Endothelial cell of umbilical vein (primary cell): ENCODE measurements around the gene CLEC16A. TPM values are rescaled to one million over a fixed set of nuclear protein-coding genes. Genes with fewer than 3 reads are reported as not detected.

Source experiments
- BruUV-seq: library from RNA; stranded (reverse); fragments of 400-500 nt; replicated peaks from 2 replicates; lab custom pipeline; 2021; lab: Mats Ljungman, UMichigan
- CTCF ChIA-PET: fragments of 300-600, 350-600 bp; sonication (Branson Sonifier 250); formaldehyde crosslinking; loops from one replicate; lab custom pipeline; 2021; ENCODE audit warnings: antibody characterized with exemption, inconsistent platforms; lab: Charles Lee
- POLR2A ChIA-PET: fragments of 300-600, 350-600 bp; sonication (Branson Sonifier 250); formaldehyde crosslinking; loops from one replicate; lab custom pipeline; 2021; ENCODE audit warnings: antibody characterized with exemption, inconsistent platforms; lab: Charles Lee
- DNase-seq: peaks from one replicate; pipeline ENCODE4 v3.0.0-alpha.2; 2011; ENCODE audit warnings: low read depth, low spot score
- FAIRE-seq: peaks from 2 replicates; lab custom pipeline; 2011; peaks lifted over from hg19 to GRCh38; lab: Jason Lieb, UNC
- H2AFZ ChIP-seq: 2 replicates; pipeline ENCODE4 v1.6.0; 2012; ENCODE audit warnings: low read depth, low read length, control low read depth, inconsistent platforms
- H3K27ac ChIP-seq: 2 replicates; pipeline ENCODE4 v1.5.1; 2011; ENCODE audit warnings: low read depth, mild to moderate bottlenecking, control low read depth, low read length, moderate library complexity; ENCODE audit not compliant: insufficient read depth
- H3K27me3 ChIP-seq, 2 experiments: 2 replicates each; pipeline versions ENCODE4 v1.6.0 to v1.6.1; 2011; ENCODE audit warnings: low read length in 2 of 2, mixed read lengths in 1 of 2; ENCODE audit not compliant: control insufficient read depth in 2 of 2, insufficient read depth in 2 of 2
- H3K36me3 ChIP-seq, 2 experiments: 2 replicates in 1 of 2; 3 replicates in 1 of 2; pipeline ENCODE4 v1.5.1; 2011; ENCODE audit warnings: low read length in 2 of 2, mild to moderate bottlenecking in 1 of 2, moderate library complexity in 1 of 2; ENCODE audit not compliant: control insufficient read depth in 2 of 2, insufficient read depth in 2 of 2; ENCODE audit errors: extremely low read depth in 1 of 2
- H3K4me1 ChIP-seq: 3 replicates; pipeline ENCODE4 v1.5.1; 2011; ENCODE audit warnings: mild to moderate bottlenecking, low read length; ENCODE audit not compliant: control insufficient read depth, insufficient read depth; ENCODE audit errors: extremely low read depth
- H3K4me2 ChIP-seq: 2 replicates; pipeline ENCODE4 v1.6.1; 2011; ENCODE audit warnings: low read length, control low read depth, mixed read lengths; ENCODE audit not compliant: insufficient read depth
- H3K4me3 ChIP-seq, 3 experiments: fragments of 200-600 bp in 1 of 3; sonication (generic), shearing (Covaris generic) in 1 of 3; replicated peaks in 1 of 3; 2 replicates each; pipeline ENCODE4 v1.5.1; 2011 to 2016; ENCODE audit warnings: control low read depth in 3 of 3, low read length in 3 of 3, mild to moderate bottlenecking in 2 of 3, inconsistent platforms in 1 of 3, low read depth in 1 of 3, moderate library complexity in 1 of 3; ENCODE audit not compliant: insufficient read depth in 1 of 3
- H3K79me2 ChIP-seq: 2 replicates; pipeline ENCODE4 v1.6.0; 2012; ENCODE audit warnings: low read length, inconsistent platforms; ENCODE audit not compliant: control insufficient read depth, insufficient read depth
- H3K9ac ChIP-seq: replicated peaks from 2 replicates; pipeline ENCODE3; 2011; ENCODE audit warnings: low read length, control low read depth; ENCODE audit not compliant: insufficient read depth; ENCODE audit errors: extremely low read depth
- H3K9me1 ChIP-seq: replicated peaks from 3 replicates; pipeline ENCODE4 v1.6.0; 2011; ENCODE audit warnings: mild to moderate bottlenecking, low read length; ENCODE audit not compliant: control insufficient read depth, insufficient read depth; ENCODE audit errors: extremely low read depth
- H3K9me3 ChIP-seq: replicated peaks from 2 replicates; pipeline ENCODE4 v1.5.1; 2012; ENCODE audit warnings: low read length, inconsistent platforms; ENCODE audit not compliant: control insufficient read depth, insufficient read depth
- H4K20me1 ChIP-seq: replicated peaks from 2 replicates; pipeline ENCODE3; 2011; ENCODE audit warnings: mild to moderate bottlenecking, low read length; ENCODE audit not compliant: control insufficient read depth, insufficient read depth; ENCODE audit errors: extremely low read depth
- EZH2 ChIP-seq: IDR thresholded peaks from 2 replicates; pipeline ENCODE4 v1.6.1; 2012; ENCODE audit warnings: borderline replicate concordance, low read depth, mild to moderate bottlenecking, moderate library complexity, low read length, inconsistent platforms; ENCODE audit not compliant: severe bottlenecking
- FOS ChIP-seq: IDR thresholded peaks from 2 replicates; pipeline ENCODE4 v1.6.1; 2011; ENCODE audit warnings: mild to moderate bottlenecking, low read length, moderate library complexity, borderline replicate concordance; ENCODE audit not compliant: insufficient read depth
- GATA2 ChIP-seq: IDR thresholded peaks from 2 replicates; pipeline ENCODE4 v1.7.0; 2011; ENCODE audit warnings: low read depth, mild to moderate bottlenecking, moderate library complexity, mixed read lengths, low read length; ENCODE audit not compliant: insufficient read length, insufficient read depth
- JUN ChIP-seq: IDR thresholded peaks from 2 replicates; pipeline ENCODE4 v1.6.1; 2011; ENCODE audit warnings: borderline replicate concordance, low read depth; ENCODE audit not compliant: insufficient read length, insufficient read depth
- MYC ChIP-seq: IDR thresholded peaks from one replicate; pipeline ENCODE4 v1.6.1; 2011; ENCODE audit warnings: mild to moderate bottlenecking, low read depth, low read length
- POLR2AphosphoS5 ChIP-seq: IDR thresholded peaks from 2 replicates; pipeline ENCODE4 v1.6.1; 2012; ENCODE audit warnings: low read depth, mild to moderate bottlenecking, control low read depth, low read length, moderate library complexity; ENCODE audit not compliant: insufficient read depth
- dilution Hi-C: fragments of 300-500 bp; cut with MboI; formaldehyde crosslinking; loops from one replicate; pipeline ENCODE4 v1.15.0; 2019; ENCODE audit warnings: low sequenced_read_pairs; ENCODE audit not compliant: extremely low pct_ligation_motif_present
- intact Hi-C: fragments of 100-400 bp; cut with micrococcal nuclease; formaldehyde crosslinking; loops from one replicate; pipeline ENCODE4 v1.10.0; 2022
- polyA plus RNA-seq, 4 experiments: library from polyadenylated mRNA; depleted of rRNA in 3 of 4; stranded (reverse) in 3 of 4; unstranded in 1 of 4; fragments of >200 nt; gene quantifications; 2 replicates each; pipeline versions ENCODE4 v1.2.1 to v1.2.3, GENCODE V29; 2011 to 2012; ENCODE audit warnings: missing spikeins in 1 of 4
- total RNA-seq: library from RNA; stranded (reverse); gene quantifications from 2 replicates; pipeline ENCODE4 v1.2.3, GENCODE V29; 2021
- TF ChIP-seq, protein P1 (sequence below): IDR thresholded peaks from 2 replicates; pipeline ENCODE4 v1.6.1; 2011; ENCODE audit not compliant: insufficient read depth, insufficient read length
- TF ChIP-seq, protein P2 (sequence below), 2 donors: IDR thresholded peaks; 1 replicate in 1 of 2; 2 replicates in 1 of 2; pipeline ENCODE4 v1.5.1; 2011; ENCODE audit warnings: low read length in 2 of 2, mild to moderate bottlenecking in 2 of 2, moderate library complexity in 2 of 2, control low read depth in 1 of 2, inconsistent platforms in 1 of 2, low read depth in 1 of 2; ENCODE audit not compliant: insufficient read depth in 1 of 2; ENCODE audit errors: extremely low read depth in 1 of 2

CLEC16A gene
- total and polyA plus RNA-seq, 2 donors (not counting 3 experiments of a cell fraction or from before 2014, with no cell fraction given) = 11.4 to 23.3 TPM

DNA sequence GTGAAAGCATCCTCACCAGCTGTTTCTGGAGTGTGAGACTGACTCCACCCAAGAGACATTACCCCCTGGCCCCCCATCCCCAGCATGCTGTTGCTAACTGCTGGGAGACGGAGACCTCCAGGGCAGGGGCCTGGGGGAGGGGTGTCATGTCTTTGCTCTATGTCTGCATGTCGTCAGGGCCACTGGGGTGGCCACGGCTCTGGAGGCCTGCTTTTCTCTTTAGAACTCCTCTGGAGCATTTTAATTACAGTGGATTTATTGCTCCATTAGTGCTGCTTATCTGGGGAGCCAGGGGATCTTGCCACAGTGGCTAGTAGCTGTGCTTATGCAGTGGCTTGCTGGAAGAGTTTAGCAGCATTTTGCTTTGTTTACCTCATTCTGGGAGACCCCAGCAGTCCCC, 32.3 kb downstream of the CLEC16A start:
- Histone ChIP-seq H3K9me3 (no peaks in the 10 kb centered on the region), H3K9me1 (no peaks in the 10 kb centered on the region), H3K36me3 (peaks cover 0 to 11% of the 10 kb centered on the region in 2 experiments), H3K4me2 (no peak overlapping the region), H3K79me2 (no peaks in the 10 kb centered on the region), H2AFZ (no peak overlapping the region), H3K27me3 (no peaks in the 10 kb centered on the region), H4K20me1 (no peaks in the 10 kb centered on the region), H3K9ac (no peak overlapping the region), H3K4me3 (no peak overlapping the region), H3K27ac (no peak overlapping the region), H3K4me1 (no peaks in the 10 kb centered on the region)
- ChIA-PET POLR2A (no interaction called here), CTCF (interaction anchor here (1.0 kb wide), 1 partner anchor 13 kb away, joined by 3 read pairs; no protein-coding TSS in a partner anchor)
- dilution Hi-C loops (no loop called here), intact Hi-C loops (no loop called here)
- DNase-seq = no peak
- TF ChIP-seq EZH2 (no peak), GATA2 (no peak), JUN (no peak), POLR2AphosphoS5 (no peak), FOS (no peak)
- TF ChIP-seq, protein P1, sequence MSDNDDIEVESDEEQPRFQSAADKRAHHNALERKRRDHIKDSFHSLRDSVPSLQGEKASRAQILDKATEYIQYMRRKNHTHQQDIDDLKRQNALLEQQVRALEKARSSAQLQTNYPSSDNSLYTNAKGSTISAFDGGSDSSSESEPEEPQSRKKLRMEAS = no peak
- no TSS peak for BruUV-seq
- FAIRE-seq = no peak

GRCh38 chr16:10978124-10978523, 33.8 kb downstream of the CLEC16A start:
- Histone ChIP-seq H3K4me3 (no peak overlapping the region), H3K9ac (no peak overlapping the region), H3K4me2 (no peak overlapping the region), H3K79me2 (no peaks in the 10 kb centered on the region), H4K20me1 (no peaks in the 10 kb centered on the region), H3K4me1 (peaks cover 11% of the 10 kb centered on the region), H3K36me3 (peaks cover 0 to 8% of the 10 kb centered on the region in 2 experiments), H3K9me3 (no peaks in the 10 kb centered on the region), H3K27ac (no peak overlapping the region), H2AFZ (no peak overlapping the region), H3K9me1 (no peaks in the 10 kb centered on the region), H3K27me3 (no peaks in the 10 kb centered on the region)
- DNase-seq (no peak), FAIRE-seq (no peak)
- dilution Hi-C loops = no loop called here
- TF ChIP-seq, protein P2, sequence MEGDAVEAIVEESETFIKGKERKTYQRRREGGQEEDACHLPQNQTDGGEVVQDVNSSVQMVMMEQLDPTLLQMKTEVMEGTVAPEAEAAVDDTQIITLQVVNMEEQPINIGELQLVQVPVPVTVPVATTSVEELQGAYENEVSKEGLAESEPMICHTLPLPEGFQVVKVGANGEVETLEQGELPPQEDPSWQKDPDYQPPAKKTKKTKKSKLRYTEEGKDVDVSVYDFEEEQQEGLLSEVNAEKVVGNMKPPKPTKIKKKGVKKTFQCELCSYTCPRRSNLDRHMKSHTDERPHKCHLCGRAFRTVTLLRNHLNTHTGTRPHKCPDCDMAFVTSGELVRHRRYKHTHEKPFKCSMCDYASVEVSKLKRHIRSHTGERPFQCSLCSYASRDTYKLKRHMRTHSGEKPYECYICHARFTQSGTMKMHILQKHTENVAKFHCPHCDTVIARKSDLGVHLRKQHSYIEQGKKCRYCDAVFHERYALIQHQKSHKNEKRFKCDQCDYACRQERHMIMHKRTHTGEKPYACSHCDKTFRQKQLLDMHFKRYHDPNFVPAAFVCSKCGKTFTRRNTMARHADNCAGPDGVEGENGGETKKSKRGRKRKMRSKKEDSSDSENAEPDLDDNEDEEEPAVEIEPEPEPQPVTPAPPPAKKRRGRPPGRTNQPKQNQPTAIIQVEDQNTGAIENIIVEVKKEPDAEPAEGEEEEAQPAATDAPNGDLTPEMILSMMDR (IDR thresholded peaks at IDR 0.05; ENCODE audit: extremely low read depth in 1 of 2, insufficient read depth in 1 of 2, low read depth in 1 of 2, low read length in 2 of 2) = no peak
- TF ChIP-seq MYC = no peak
- TF ChIP-seq EZH2 = no peak
- POLR2A ChIA-PET = no interaction called here
- intact Hi-C loops = no loop called here
- CTCF ChIA-PET = no interaction called here
- no TSS peak for BruUV-seq
